ENCODE data around the gene FOSL1. TPM values are rescaled to one million over a fixed set of nuclear protein-coding genes. Genes with fewer than 3 reads are reported as not detected.

The FOSL1 gene
- 44.2 and 46.5 TPM in 2 replicates for total RNA-seq

GRCh38 chr11:65900125-65900898 is at the start of gene FOSL1:
FOSL1 (minus strand) TSS chr11:65900388; CDS start chr11:65900339, 49 bp downstream.
- peak; percentile 73 for DNase-seq (ENCODE audit: low read depth)
- Histone ChIP-seq H3K27me3 (ENCODE audit: control insufficient read depth, insufficient read depth, low read length) (no peaks in the 10 kb centered on the region), H3K4me3 (ENCODE audit: low read depth, low read length) (peak within 1 kb of the TSS; percentile 92), H3K36me3 (ENCODE audit: control insufficient read depth, insufficient read depth, low read length) (no peaks in the 10 kb centered on the region)
- no peak for TF ChIP-seq CTCF (IDR thresholded peaks at IDR 0.05; ENCODE audit: insufficient read depth, low read length, poor library complexity, severe bottlenecking)

- Histone ChIP-seq H3K27me3 (ENCODE audit: control insufficient read depth, insufficient read depth, low read length) (no peaks in the 10 kb centered on the region), H3K36me3 (ENCODE audit: control insufficient read depth, insufficient read depth, low read length) (no peaks in the 10 kb centered on the region), H3K4me3 (ENCODE audit: low read depth, low read length) (no peak overlapping the region)
- no peak for DNase-seq (ENCODE audit: low read depth)
- TF ChIP-seq CTCF (IDR thresholded peaks at IDR 0.05; ENCODE audit: insufficient read depth, low read length, poor library complexity, severe bottlenecking): no peak
Observed at GRCh38 chr11:65947603-65948125, 47.5 kb upstream of the FOSL1 start.

DNA sequence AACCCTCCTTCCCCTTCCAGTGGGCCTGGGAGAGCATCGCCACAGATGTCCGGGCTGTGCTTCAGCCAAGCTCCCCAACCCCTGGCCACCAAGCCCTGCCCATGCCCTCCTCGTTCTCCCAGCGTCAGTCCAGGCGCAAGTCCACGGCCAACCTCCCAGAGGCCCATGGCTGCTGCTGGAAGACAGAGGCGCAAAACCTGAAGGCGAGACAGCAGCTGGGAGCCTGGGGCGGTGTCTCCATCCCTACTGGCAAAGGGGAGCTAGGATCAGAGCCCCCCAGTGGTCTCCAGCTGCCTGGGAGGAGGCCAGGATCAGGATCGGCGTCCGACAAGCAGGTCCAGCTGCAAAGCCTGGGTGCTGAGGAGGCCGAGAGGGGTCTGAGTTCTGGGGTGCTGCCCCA is 46.9 kb upstream of the FOSL1 start:
- Histone ChIP-seq H3K27me3 (ENCODE audit: control insufficient read depth, insufficient read depth, low read length) (no peaks in the 10 kb centered on the region), H3K36me3 (ENCODE audit: control insufficient read depth, insufficient read depth, low read length) (no peaks in the 10 kb centered on the region), H3K4me3 (ENCODE audit: low read depth, low read length) (no peak overlapping the region)
- no peak for TF ChIP-seq CTCF (IDR thresholded peaks at IDR 0.05; ENCODE audit: insufficient read depth, low read length, poor library complexity, severe bottlenecking)
- DNase-seq (ENCODE audit: low read depth): no peak

GRCh38 chr11:65946655-65947054 is 46.5 kb upstream of the FOSL1 start:
- H3K4me3 ChIP-seq (ENCODE audit: low read depth, low read length): no peak overlapping the region
- no peak for TF ChIP-seq CTCF (IDR thresholded peaks at IDR 0.05; ENCODE audit: insufficient read depth, low read length, poor library complexity, severe bottlenecking)
- DNase-seq (ENCODE audit: low read depth): no peak
- no peaks in the 10 kb centered on the region for H3K27me3 ChIP-seq (ENCODE audit: control insufficient read depth, insufficient read depth, low read length)
- H3K36me3 ChIP-seq (ENCODE audit: control insufficient read depth, insufficient read depth, low read length): no peaks in the 10 kb centered on the region

GRCh38 chr11:65945941-65946558 is 45.9 kb upstream of the FOSL1 start:
- Histone ChIP-seq H3K27me3 (ENCODE audit: control insufficient read depth, insufficient read depth, low read length) (no peaks in the 10 kb centered on the region), H3K4me3 (ENCODE audit: low read depth, low read length) (no peak overlapping the region), H3K36me3 (ENCODE audit: control insufficient read depth, insufficient read depth, low read length) (no peaks in the 10 kb centered on the region)
- DNase-seq (ENCODE audit: low read depth): no peak
- TF ChIP-seq CTCF (IDR thresholded peaks at IDR 0.05; ENCODE audit: insufficient read depth, low read length, poor library complexity, severe bottlenecking): no peak
